Nephron progenitor cell (in vitro differentiated cells): ENCODE data around the gene TCAP.

Source experiments
- DNase-seq: peaks from one replicate; pipeline ENCODE4 v3.0.0; 2021
- H3K27ac Mint-ChIP-seq: 2 replicates; pipeline ENCODE4 v1.8.0; 2021; ENCODE audit warnings: mild to moderate bottlenecking, moderate library complexity, mixed read lengths
- H3K27me3 Mint-ChIP-seq: 2 replicates; pipeline ENCODE4 v1.8.0; 2021; ENCODE audit warnings: mild to moderate bottlenecking, low read depth, mixed read lengths; ENCODE audit not compliant: poor library complexity
- H3K36me3 Mint-ChIP-seq: 2 replicates; pipeline ENCODE4 v1.8.0; 2021; ENCODE audit warnings: low read depth, mixed read lengths
- H3K4me1 Mint-ChIP-seq: 2 replicates; pipeline ENCODE4 v1.8.0; 2021; ENCODE audit warnings: mixed read lengths
- H3K4me3 Mint-ChIP-seq: 2 replicates; pipeline ENCODE4 v1.8.0; 2021; ENCODE audit warnings: mild to moderate bottlenecking, moderate library complexity, mixed read lengths
- H3K9me3 Mint-ChIP-seq: 2 replicates; pipeline ENCODE4 v1.8.0; 2021; ENCODE audit warnings: mild to moderate bottlenecking, moderate library complexity, mixed read lengths
- CTCF ChIP-seq: fragments of 200-600 bp; sonication (generic); IDR thresholded peaks from 2 replicates; pipeline ENCODE4 v1.5.0; 2021; ENCODE audit warnings: antibody characterized with exemption

Gene TCAP

GRCh38 chr17:39715375-39716072, 50.4 kb downstream of the TCAP start:
- Mint-ChIP-seq H3K9me3 (no peaks in the 10 kb centered on the region), H3K4me3 (no peak overlapping the region), H3K27me3 (no peaks in the 10 kb centered on the region), H3K27ac (no peak overlapping the region), H3K36me3 (peaks cover 29% of the 10 kb centered on the region), H3K4me1 (peaks cover 15% of the 10 kb centered on the region)
- no peak for DNase-seq
- TF ChIP-seq CTCF = no peak
